ENCODE measurements around the gene DHX34. TPM values are rescaled to one million over a fixed set of nuclear protein-coding genes. Genes with fewer than 3 reads are reported as not detected.
A peak's percentile ranks its signal among the peaks of the same experiment; 100 is the strongest.
"Not testable (repeated sequence)": the region's sequence is repeated elsewhere in the genome, so short reads cannot be mapped to it uniquely, and the experiment has no call there.

Gene DHX34
- polyA plus RNA-seq, 1 of the 3 experiments (the other 2 are of a cell fraction) = 16.4 TPM

DNA sequence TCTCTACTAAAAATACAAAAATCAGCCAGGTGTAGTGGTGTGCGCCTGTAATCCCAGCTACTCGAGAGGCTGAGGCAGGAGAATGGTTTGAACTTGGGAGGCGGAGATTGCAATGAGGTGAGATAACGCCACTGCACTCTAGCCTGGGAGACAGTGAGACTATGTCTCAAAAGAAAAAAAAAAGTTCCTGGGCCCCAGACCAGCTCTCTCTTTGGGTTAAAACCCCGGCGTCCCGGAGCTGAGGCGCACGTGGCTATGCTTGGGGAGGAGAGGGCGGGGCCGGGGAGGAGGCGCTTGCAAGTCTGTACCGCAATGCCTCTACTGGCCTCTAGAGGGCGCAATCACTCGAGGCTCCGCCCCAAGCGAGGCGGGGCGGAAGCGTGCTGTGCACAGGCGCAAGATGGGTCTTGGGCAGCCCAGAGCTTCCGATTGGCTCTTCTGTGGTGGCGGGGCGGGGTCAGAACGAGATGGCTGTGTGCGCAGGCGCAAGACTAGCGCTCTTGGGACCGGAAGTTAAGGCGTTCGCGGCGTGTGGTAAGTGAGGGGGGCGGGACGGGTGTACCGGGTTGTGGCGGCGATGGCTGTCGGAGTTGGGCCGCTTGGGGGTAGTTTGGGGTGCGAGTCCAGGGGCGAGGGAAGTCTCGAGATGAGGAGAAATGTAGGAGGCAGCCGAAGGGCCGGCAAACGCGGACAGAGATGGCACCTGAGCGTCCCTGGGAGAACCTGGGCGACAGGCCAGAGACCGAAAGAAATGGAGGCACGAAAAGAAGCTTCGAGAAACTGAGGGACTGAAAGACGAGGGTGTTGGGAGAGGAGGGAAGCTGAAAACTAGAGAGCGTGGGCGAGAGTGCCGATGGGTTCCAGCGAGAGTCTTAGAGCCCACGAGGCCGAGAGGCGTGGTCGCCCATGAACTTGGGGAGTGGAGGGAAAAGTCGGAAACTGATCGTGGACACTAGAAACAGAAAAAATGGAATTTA is at the start of gene DHX34 (continued):
- TF ChIP-seq, protein P1, sequence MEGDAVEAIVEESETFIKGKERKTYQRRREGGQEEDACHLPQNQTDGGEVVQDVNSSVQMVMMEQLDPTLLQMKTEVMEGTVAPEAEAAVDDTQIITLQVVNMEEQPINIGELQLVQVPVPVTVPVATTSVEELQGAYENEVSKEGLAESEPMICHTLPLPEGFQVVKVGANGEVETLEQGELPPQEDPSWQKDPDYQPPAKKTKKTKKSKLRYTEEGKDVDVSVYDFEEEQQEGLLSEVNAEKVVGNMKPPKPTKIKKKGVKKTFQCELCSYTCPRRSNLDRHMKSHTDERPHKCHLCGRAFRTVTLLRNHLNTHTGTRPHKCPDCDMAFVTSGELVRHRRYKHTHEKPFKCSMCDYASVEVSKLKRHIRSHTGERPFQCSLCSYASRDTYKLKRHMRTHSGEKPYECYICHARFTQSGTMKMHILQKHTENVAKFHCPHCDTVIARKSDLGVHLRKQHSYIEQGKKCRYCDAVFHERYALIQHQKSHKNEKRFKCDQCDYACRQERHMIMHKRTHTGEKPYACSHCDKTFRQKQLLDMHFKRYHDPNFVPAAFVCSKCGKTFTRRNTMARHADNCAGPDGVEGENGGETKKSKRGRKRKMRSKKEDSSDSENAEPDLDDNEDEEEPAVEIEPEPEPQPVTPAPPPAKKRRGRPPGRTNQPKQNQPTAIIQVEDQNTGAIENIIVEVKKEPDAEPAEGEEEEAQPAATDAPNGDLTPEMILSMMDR (IDR thresholded peaks at IDR 0.05) = peak; percentile 94
- TF ChIP-seq NRF1 (IDR thresholded peaks at IDR 0.05; ENCODE audit: low read depth, low read length) (peak; percentile 98), RCOR1 (IDR thresholded peaks at IDR 0.05; ENCODE audit: low read length) (no peak), GABPA (IDR thresholded peaks at IDR 0.05; ENCODE audit: low read depth) (peak; percentile 71), ELF1 (IDR thresholded peaks at IDR 0.05) (peak; percentile 71), TEAD4 (IDR thresholded peaks at IDR 0.05; ENCODE audit: borderline replicate concordance, insufficient read depth) (no peak), NFIC (IDR thresholded peaks at IDR 0.05; ENCODE audit: borderline replicate concordance) (no peak)
- TF ChIP-seq, protein P2, sequence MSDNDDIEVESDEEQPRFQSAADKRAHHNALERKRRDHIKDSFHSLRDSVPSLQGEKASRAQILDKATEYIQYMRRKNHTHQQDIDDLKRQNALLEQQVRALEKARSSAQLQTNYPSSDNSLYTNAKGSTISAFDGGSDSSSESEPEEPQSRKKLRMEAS (IDR thresholded peaks at IDR 0.05; ENCODE audit: low read depth) = peak; percentile 98
- TF ChIP-seq, protein P3, sequence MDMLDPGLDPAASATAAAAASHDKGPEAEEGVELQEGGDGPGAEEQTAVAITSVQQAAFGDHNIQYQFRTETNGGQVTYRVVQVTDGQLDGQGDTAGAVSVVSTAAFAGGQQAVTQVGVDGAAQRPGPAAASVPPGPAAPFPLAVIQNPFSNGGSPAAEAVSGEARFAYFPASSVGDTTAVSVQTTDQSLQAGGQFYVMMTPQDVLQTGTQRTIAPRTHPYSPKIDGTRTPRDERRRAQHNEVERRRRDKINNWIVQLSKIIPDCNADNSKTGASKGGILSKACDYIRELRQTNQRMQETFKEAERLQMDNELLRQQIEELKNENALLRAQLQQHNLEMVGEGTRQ (IDR thresholded peaks at IDR 0.05; ENCODE audit: borderline replicate concordance, low read depth, low read length) = no peak
- TF ChIP-seq, protein P4, sequence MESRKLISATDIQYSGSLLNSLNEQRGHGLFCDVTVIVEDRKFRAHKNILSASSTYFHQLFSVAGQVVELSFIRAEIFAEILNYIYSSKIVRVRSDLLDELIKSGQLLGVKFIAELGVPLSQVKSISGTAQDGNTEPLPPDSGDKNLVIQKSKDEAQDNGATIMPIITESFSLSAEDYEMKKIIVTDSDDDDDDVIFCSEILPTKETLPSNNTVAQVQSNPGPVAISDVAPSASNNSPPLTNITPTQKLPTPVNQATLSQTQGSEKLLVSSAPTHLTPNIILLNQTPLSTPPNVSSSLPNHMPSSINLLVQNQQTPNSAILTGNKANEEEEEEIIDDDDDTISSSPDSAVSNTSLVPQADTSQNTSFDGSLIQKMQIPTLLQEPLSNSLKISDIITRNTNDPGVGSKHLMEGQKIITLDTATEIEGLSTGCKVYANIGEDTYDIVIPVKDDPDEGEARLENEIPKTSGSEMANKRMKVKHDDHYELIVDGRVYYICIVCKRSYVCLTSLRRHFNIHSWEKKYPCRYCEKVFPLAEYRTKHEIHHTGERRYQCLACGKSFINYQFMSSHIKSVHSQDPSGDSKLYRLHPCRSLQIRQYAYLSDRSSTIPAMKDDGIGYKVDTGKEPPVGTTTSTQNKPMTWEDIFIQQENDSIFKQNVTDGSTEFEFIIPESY (IDR thresholded peaks at IDR 0.05; ENCODE audit: borderline replicate concordance, low read depth) = no peak

DNA sequence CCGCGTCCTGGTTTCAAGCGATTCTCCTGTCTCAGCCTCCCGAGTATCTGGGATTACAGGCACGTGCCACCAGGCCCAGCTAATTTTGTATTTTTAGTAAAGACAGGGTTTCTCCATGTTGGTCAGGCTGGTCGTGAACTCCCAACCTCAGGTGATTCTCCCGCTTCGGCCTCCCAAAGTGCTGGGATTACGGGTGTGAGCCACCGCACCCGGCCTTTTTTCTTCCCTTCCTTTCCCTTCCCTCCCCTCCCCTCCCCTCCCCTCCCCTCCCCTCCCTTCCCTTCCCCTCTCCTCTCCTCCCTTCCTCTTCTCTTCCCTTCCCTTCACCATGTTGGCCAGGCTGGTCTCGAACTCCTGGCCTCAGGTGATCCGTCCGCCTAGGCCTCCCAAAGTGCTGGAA is 48.2 kb upstream of the DHX34 start:
- POLR2A ChIA-PET; H3K27ac ChIP-seq (ENCODE audit: low read depth in 2 of 2, low read length in 1 of 2); H4K20me1 ChIP-seq (ENCODE audit: insufficient read depth); H3K9ac ChIP-seq; H3K4me1 ChIP-seq (ENCODE audit: control insufficient read depth in 1 of 2, insufficient read depth in 2 of 2, low read depth in 1 of 2, low read length in 1 of 2); H3K4me3 ChIP-seq (ENCODE audit: low read depth in 2 of 2, low read length in 1 of 2); H3K9me3 ChIP-seq; H2AFZ ChIP-seq (ENCODE audit: low read depth); H3K79me2 ChIP-seq (ENCODE audit: insufficient read depth); DNase-seq; H3K9me2 ChIP-seq; H3K36me3 ChIP-seq (replicated peaks in 1 of 2; ENCODE audit: control insufficient read depth in 1 of 2, insufficient read depth in 2 of 2, low read length in 1 of 2); H3K27me3 ChIP-seq (ENCODE audit: insufficient read depth); H3K4me2 ChIP-seq: not testable (repeated sequence)
- CTCF ChIA-PET = interaction anchor here (1.4 to 2.2 kb wide), 2 partner anchors 16 to 85 kb away, joined by 3 to 5 read pairs; no protein-coding TSS in a partner anchor
- peaks cover 14% of the 10 kb centered on the region for H3F3A ChIP-seq (replicated peaks; ENCODE audit: insufficient read depth)
- WGBS (ENCODE audit: low lambda C conversion rate) = 94% methylated on average over 14 of the region's 14 CpGs
